WI38 (cell line): ENCODE results near the gene BSG.

ENCODE experiments used
- H3K4me3 ChIP-seq: 2 replicates; pipeline ENCODE4 v1.5.1; 2011; ENCODE audit warnings: low read depth, mild to moderate bottlenecking, control low read depth, low read length
- CTCF ChIP-seq: IDR thresholded peaks from 2 replicates; pipeline ENCODE4 v1.5.1; 2012; ENCODE audit warnings: low read depth, mild to moderate bottlenecking, control low read depth, low read length

BSG gene

GRCh38 chr19:612941-613340 lies 40.5 kb downstream of the BSG start:
- TF ChIP-seq CTCF, result no peak
- no peak overlapping the region for H3K4me3 ChIP-seq

DNA sequence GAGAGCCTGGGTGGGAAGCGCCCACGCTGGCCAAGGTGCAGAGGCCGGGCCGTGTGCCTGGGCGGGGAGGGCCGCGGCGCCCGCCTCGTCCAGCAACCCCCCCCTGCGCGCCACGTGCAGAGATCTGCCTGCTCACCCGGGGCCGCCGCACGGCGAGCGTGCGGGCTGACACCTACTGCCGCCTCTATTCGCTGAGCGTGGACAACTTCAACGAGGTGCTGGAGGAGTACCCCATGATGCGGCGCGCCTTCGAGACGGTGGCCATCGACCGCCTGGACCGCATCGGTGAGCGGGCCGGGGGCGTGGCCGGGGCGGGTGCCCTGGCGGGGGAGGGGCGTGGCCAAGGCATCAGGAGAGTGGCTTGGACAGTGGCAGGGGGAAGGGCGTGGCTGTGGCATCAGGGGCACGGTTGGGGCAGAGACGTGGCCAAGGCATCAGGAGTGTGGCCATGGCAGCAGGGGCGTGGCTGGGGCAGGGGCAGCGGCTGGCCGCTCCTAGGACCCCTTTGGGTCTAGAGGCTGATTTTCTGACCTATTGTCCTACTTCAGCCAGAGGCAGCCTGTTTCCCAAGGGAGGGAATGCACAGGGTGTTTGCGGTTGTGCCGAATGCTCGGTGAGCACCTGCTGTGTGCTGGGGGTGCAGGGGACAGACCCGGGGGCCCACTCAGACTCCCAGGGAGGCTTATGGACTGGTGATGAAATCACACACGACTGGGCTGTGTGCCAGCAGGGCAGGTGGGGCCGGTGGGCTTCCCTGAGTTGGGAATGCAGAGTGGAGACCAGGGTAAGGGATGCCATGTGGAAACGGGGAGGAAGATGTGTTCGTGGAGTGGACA lies 41.6 kb downstream of the BSG start:
- no peak overlapping the region for H3K4me3 ChIP-seq
- TF ChIP-seq CTCF, result no peak

- no peak overlapping the region for H3K4me3 ChIP-seq
- no peak for TF ChIP-seq CTCF
These were observed 43.2 kb downstream of the BSG start for GRCh38 chr19:615619-616018.

DNA sequence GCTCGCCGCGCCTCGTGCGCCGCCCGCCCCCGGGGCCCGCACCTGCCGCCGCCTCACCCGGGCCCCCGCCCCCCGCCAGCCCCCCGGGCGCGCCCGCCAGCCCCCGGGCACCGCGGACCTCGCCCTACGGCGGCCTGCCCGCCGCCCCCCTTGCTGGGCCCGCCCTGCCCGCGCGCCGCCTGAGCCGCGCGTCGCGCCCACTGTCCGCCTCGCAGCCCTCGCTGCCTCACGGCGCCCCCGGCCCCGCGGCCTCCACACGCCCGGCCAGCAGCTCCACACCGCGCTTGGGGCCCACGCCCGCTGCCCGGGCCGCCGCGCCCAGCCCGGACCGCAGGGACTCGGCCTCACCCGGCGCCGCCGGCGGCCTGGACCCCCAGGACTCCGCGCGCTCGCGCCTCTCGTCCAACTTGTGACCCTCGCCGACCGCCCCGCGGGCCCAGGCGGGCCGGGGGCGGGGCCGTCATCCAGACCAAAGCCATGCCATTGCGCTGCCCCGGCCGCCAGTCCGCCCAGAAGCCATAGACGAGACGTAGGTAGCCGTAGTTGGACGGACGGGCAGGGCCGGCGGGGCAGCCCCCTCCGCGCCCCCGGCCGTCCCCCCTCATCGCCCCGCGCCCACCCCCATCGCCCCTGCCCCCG lies 43.8 kb downstream of the BSG start:
- H3K4me3 ChIP-seq, result no peak overlapping the region
- no peak for TF ChIP-seq CTCF

GRCh38 chr19:616747-617526 lies 44.5 kb downstream of the BSG start:
- TF ChIP-seq CTCF, result no peak
- H3K4me3 ChIP-seq, result no peak overlapping the region

- TF ChIP-seq CTCF, result no peak
- H3K4me3 ChIP-seq, result no peak overlapping the region
These were observed 45.3 kb downstream of the BSG start for GRCh38 chr19:617551-618246.
